Globus pallidus (tissue), 1 donor: ENCODE data around the gene FAM199X.
A peak's percentile ranks its signal among the peaks of the same experiment; 100 is the strongest.

Experiments used
- DNase-seq: peaks from one replicate; pipeline ENCODE4 v3.0.0-alpha.2; 2015; ENCODE audit warnings: low spot score

Gene FAM199X

GRCh38 chrX:104165894-104166734, at the start of gene FAM199X:
Gene FAM199X (plus strand): TSS chrX:104166453. CDS start chrX:104166786, 333 bp downstream.
- DNase-seq, result peak; percentile 81

DNA sequence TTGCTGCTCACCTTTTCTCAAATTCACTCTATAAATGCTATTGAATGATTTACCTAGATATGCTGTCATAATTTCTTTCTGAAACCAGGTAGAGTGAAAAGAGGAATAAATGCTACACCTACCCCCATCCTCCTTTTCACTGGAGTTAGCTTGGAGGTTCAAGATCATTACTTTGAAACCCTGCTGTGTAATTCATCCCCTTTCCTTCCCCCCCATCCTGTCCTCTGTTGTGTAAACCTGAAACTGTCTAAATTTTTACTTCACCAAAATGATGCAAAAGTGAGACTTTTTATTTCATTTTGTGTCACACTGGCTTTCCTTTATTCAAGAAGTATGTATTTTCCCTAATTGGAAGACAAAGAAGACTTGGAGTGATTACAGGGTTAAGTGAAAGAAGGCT, 48.5 kb upstream of the FAM199X start:
- DNase-seq, result no peak

DNA sequence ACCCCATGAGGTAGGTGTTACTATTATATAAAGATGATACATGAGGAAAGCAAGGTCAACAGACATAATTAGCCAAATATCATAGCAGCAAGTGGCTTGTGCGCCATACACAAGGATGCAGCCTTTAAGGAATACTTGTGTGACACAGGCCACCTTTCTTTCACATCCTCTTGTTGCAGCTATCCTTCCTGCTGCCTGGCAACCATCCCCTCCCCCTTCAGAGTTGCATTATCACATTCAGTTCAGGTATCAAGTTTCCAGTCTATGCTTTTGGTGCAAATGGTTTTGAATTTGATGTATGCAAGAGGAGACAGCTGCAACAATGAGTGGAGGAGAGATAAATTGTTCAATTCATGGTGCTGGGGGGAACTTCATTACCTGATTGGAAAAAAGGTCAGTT, 47.5 kb upstream of the FAM199X start:
- no peak for DNase-seq

DNA sequence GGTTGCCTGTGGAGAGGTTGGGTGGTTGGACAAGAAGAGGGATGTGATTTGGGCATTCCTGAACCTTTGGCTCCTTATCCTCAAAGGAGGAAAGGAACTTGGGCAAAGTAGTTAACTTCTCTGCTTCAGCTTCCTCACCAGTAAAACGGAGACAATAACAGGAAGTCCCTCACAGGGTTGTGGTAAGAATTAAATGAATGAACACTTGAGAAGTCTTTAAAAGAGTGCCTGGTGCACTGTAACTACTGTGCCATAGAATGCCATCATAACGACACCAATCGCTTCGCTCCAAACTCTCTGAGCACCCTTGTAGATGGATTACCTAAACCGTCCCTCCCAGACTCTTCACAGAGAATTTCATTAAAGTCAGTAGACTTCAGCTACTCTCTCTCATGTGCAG, 43.4 kb upstream of the FAM199X start:
- no peak for DNase-seq

DNA sequence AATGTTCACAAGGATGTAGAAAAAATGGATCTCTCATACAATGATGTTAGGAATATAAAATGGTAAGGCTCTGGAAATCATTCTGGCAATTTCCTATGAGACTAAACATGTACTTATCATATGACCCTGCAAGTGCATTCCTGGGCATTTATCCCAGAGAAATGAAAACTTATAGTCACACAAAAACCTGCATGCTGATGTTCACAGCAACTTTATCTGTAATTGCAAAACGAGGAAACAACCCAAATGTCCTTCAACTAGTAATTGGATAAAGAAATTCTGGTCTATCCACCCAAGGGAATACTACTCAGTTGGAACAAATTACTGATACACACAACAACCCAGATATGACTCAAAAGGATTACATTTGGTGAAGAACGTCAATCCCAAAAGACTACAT, 39.4 kb upstream of the FAM199X start:
- DNase-seq, result no peak

GRCh38 chrX:104130808-104131207, 35.4 kb upstream of the FAM199X start:
- no peak for DNase-seq

DNA sequence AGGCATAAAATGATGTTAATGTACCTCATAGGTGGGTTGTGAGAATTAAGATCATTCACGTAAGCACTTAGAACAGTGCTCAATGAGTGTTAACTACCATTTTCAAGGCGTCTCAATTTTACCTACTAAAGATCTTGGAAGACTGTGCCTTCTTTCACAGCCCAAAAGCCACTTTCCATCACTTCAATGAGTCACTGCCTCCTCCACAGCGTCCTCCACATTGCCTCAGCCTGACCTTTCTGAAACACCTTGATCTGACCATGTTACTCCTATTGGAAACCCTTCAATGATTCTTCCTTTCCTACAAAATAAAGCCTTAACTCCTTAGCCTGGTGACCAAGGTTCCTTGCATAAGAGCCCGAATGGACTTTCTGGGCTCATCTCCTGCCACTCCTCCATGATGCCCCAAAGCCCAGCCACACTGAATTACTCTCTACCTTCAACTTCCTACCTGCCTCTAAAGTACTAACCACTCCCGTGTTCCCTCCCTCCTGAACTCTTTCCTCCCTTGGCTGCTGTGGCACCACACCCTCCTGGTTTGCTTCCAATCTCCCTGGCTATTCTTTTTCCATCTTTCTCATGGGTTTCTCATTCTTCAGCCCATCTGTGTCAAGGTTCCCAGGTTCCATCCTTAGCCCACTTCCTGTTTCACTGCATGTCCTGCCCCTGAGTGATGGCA, 31.5 kb upstream of the FAM199X start:
- DNase-seq, result no peak

DNA sequence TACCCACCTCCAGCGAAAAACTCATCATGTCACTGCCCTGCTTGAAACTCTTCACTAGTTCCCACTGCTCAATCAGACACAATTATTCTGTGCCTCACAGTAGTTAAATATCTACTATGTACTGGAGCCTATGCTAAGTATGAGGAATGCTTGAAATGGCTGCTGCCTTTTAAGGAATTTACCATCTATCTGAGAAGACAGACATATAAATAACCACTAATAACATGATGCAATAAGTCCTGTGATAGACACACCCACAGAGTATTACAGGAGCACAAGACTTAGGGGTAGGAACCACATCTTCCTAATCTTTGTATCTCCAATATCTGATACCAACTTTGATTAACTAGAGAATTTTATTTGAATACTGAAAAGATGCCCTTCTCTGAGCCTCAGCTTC, 30.6 kb upstream of the FAM199X start:
- no peak for DNase-seq

- peak; percentile 77 for DNase-seq
These were observed 29.8 kb upstream of the FAM199X start for GRCh38 chrX:104136241-104137019.

DNA sequence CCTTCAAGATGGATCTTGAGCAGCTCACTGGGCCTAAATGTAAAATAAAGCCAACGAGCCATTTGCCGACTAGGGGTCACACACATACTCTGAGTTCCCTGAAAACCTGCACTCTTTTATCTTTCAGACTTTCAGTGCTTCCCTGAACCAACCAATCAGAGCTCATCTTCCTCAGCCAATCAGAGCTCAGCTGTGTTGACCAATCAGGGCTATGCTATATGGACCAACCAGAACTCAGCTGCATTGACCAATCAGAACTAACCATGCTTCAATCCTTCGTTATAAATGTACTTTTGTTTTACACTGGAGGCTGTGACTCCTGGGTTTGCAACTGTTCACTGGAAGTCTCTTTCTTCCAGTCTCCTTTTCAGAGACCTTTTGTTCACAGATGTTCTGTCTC, 28.8 kb upstream of the FAM199X start:
- DNase-seq, result no peak

DNA sequence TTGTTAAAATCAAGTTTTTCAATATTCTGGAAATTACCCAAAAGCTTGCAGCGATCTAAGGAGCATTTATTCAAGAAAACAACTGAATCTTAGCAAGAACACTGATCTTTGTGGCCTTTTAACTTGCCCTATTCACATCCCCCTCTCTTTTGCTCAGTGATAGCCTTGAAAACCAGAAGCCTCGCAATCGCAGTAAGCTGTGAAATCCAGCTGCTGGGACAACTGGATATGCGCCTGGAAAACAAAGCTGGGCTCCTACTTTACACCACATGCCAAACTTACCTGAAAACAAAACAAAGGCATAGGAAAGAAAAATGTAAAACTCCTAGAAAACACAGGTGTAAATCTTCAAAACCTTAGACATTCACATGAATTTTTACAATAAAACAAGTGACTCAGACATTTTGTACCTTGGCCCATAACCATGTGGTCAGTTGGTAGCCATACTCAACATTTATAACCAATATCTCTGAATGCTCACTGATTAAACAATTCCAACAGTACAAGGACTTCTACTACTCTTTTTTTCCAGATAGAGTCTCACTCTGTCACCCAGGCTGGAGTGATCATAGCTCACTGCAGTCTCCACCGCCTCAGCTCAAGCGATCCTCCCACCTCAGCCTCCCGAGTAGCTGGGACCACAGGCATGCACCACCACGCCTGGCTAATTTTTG, 25.0 kb upstream of the FAM199X start:
- no peak for DNase-seq

DNA sequence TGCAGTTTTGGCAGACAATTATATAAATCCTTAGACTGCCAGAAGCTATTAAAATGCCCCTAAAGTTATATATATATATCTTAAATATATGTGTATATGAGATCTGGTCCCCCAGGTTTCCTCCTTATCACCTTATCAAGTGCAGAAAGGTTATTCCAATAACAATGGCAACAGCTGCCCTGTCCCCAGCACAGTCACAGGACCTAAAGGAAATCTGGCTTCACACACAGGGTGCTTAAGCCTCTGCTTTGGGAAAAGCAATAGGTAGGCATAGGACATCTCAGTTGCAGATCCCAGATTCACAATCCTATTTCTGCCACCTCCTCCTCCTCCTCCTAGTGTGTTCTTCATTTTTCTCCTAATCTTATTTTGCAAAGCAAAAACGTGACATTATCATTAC, 15.2 kb upstream of the FAM199X start:
- no peak for DNase-seq

GRCh38 chrX:104156630-104157529, 9.4 kb upstream of the FAM199X start, which contains the start of gene SLC25A53:
Gene SLC25A53 (minus strand): TSS chrX:104157009. CDS start chrX:104105257, 51,752 bp downstream.
- DNase-seq, result peak; percentile 82

DNA sequence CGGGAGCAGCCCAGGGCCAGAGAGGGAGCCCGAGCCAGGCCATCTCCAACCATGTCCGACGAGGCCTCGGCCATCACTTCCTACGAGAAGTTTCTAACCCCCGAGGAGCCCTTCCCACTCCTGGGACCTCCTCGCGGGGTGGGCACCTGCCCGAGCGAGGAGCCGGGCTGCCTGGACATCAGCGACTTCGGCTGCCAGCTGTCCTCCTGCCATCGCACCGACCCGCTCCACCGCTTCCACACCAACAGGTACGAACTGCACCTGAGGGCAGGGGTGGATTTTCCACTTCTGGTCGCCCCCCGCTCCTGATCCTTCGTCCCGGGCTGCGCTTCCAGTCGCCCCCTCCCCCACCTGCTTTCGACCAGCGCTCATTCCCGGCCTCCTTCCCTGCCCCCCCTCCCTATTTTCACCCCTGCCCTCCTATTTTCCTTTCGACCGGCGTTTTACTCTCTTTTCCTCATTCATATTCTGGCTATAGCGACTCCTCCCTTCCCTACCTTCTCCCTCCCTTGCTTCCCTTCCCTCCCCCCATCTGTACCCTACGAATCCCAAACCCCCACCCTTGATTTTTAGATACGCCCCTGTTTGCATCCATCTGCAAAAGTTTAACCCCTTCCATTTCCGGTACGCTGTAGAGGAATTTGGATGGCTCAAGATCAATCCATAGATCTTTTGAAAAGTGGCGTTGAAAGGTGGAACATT, 633 bp downstream of the FAM199X start:
- DNase-seq, result no peak

GRCh38 chrX:104168127-104168526, 1.9 kb downstream of the FAM199X start:
- DNase-seq, result no peak

- no peak for DNase-seq
These were observed 5.9 kb downstream of the FAM199X start for GRCh38 chrX:104172121-104172520.

DNA sequence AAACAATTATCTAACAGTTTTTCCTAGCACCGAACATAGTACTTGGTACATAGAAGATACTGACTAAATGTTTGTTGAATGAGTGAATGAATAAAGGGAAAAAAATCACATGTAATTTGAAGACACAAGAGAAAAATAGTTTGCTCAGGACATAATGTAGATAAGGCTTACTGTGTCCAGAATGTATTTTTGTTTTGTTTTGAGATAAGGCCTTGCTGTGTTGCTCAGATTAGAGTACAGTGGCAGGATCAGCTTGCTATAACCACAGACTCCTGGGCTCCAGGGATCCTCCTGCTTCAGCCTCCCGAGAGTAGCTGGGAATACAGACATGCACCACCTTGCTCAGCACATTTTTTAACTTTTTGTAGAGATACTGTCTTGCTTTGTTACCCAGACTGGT, 6.5 kb downstream of the FAM199X start:
- no peak for DNase-seq

DNA sequence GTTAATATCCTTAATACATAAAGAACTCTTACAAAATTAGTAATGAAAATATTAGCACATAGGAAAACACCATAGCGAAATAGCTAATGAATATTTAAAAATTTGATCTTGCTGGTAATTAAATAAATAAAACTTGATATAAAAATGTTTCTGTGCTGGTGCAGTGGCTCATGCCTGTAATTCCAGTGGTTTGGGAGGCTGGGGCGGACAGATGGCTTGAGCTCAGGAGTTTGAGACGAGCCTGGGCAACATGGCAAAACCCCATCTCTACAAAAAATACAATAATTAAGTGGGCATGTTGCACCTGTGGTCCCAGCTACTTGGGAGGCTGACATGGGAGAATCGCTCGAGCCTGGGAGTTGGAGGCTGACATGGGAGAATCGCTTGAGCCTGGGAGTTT, 7.6 kb downstream of the FAM199X start:
- DNase-seq, result no peak

- no peak for DNase-seq
These were observed 17.4 kb downstream of the FAM199X start for GRCh38 chrX:104183685-104184084.

GRCh38 chrX:104187931-104188330, 21.7 kb downstream of the FAM199X start:
- no peak for DNase-seq
